ENCODE data around the gene NBEAL2. TPM values are rescaled to one million over a fixed set of nuclear protein-coding genes. Genes with fewer than 3 reads are reported as not detected.

Gene NBEAL2
- total RNA-seq, 2 donors from 2014 or later, result 25.8 to 53.5 TPM

DNA sequence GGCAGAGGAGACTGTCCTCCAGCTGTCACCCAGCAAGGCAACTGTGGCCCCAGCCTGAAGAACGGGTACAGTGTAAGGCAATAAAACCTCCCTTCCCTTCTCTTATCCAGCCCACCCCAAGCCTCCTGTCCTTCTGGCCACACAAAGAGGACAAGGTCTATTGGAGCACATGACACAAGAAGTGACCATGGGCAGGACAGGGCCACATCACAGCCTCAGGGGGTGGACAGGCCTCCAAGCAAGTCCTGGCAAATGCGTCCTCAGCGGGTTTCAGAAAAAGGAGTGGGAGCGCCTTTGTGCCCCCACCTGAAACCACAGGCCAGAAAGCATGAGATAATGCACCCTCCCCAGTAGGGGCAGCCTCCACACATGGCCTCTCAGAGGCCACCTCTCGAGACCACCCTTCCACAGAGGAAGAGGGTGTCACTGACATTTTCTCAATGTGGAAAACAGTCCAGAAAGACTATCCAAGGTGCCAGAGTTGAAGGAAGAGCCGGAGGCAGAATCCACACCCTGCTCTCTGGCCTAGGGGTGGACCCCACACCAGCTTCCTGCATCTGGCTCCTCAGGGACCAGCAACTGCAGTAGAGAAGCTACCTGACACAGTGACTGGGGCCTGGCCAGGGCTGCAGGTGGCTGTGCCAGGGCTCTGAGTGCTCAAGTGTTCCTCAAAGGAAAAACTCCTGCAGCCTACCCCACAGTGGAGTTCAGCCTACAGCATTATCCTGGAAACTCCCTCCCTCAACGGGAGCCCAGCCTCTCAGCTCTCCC lies 46.8 kb upstream of the NBEAL2 start:
- Histone ChIP-seq H3K27ac (peak overlapping the region in 1 of 2 donors; percentile 23), H3K9me3 (no peaks in the 10 kb centered on the region), H3K4me3 (no peak overlapping the region), H3K36me3 (no peaks in the 10 kb centered on the region), H3K4me1 (replicated peaks) (peaks cover 8% of the 10 kb centered on the region), H3K27me3 (replicated peaks; ENCODE audit: insufficient read depth) (no peaks in the 10 kb centered on the region)
- 72% methylated on average over 7 of the region's 7 CpGs for WGBS
- no peak for TF ChIP-seq POLR2A (IDR thresholded peaks at IDR 0.05)
- no peak for TF ChIP-seq POLR2AphosphoS5 (IDR thresholded peaks at IDR 0.05)
- TF ChIP-seq, protein P1, sequence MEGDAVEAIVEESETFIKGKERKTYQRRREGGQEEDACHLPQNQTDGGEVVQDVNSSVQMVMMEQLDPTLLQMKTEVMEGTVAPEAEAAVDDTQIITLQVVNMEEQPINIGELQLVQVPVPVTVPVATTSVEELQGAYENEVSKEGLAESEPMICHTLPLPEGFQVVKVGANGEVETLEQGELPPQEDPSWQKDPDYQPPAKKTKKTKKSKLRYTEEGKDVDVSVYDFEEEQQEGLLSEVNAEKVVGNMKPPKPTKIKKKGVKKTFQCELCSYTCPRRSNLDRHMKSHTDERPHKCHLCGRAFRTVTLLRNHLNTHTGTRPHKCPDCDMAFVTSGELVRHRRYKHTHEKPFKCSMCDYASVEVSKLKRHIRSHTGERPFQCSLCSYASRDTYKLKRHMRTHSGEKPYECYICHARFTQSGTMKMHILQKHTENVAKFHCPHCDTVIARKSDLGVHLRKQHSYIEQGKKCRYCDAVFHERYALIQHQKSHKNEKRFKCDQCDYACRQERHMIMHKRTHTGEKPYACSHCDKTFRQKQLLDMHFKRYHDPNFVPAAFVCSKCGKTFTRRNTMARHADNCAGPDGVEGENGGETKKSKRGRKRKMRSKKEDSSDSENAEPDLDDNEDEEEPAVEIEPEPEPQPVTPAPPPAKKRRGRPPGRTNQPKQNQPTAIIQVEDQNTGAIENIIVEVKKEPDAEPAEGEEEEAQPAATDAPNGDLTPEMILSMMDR (IDR thresholded peaks at IDR 0.05), result no peak
- intact Hi-C loops (cut with DNase I), result loop anchor here (5.0 kb wide), 1 partner anchor 45 kb away; the partner anchor contains the start of genes CCDC12 and NBEAL2
- no peak for DNase-seq (ENCODE audit: low spot score)

- WGBS, result 58% methylated on average over 5 of the region's 6 CpGs
- no peak for DNase-seq (ENCODE audit: low spot score)
- Histone ChIP-seq H3K27me3 (replicated peaks; ENCODE audit: insufficient read depth) (no peaks in the 10 kb centered on the region), H3K9me3 (no peaks in the 10 kb centered on the region), H3K27ac (peak overlapping the region in 1 of 2 donors; percentile 23), H3K4me3 (no peak overlapping the region), H3K4me1 (replicated peaks) (peaks cover 8% of the 10 kb centered on the region), H3K36me3 (no peaks in the 10 kb centered on the region)
- intact Hi-C loops (cut with DNase I), result loop anchor here (5.0 kb wide), 1 partner anchor 44 kb away; the partner anchor contains the start of genes CCDC12 and NBEAL2
- TF ChIP-seq, protein P1 (IDR thresholded peaks at IDR 0.05), result no peak
- TF ChIP-seq POLR2A (IDR thresholded peaks at IDR 0.05) (no peak), POLR2AphosphoS5 (IDR thresholded peaks at IDR 0.05) (no peak)
Measured at GRCh38 chr3:46933261-46933660, 46.2 kb upstream of the NBEAL2 start.

DNA sequence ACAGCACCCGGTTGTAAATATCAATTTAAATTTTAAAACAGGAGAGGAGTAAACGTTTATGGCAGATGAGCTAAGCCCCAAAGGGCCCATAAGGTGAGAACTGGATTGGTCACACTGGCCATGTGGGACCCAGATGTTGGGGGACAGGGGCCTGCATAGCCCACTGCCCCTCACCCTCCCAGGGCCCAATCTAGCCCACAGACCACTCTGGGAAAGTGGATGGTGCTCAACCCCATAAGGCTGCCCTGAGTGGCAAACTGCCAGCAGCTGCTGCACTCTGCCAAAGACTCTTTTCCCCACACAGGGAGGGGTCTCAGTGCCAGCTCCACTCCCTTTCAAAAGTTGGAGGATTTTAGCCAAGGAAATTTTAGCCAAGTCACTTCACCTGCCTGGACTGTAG lies 45.4 kb upstream of the NBEAL2 start:
- Histone ChIP-seq H3K27me3 (replicated peaks; ENCODE audit: insufficient read depth) (no peaks in the 10 kb centered on the region), H3K9me3 (no peaks in the 10 kb centered on the region), H3K4me3 (no peak overlapping the region), H3K27ac (no peak overlapping the region), H3K4me1 (replicated peaks) (peaks cover 8% of the 10 kb centered on the region), H3K36me3 (no peaks in the 10 kb centered on the region)
- no peak for TF ChIP-seq POLR2A (IDR thresholded peaks at IDR 0.05)
- TF ChIP-seq, protein P1 (IDR thresholded peaks at IDR 0.05), result no peak
- intact Hi-C loops (cut with DNase I), result loop anchor here (5.0 kb wide), 1 partner anchor 43 kb away; the partner anchor contains the start of genes CCDC12 and NBEAL2
- DNase-seq (ENCODE audit: low spot score), result no peak
- WGBS, result 42% methylated on average over 2 of the region's 2 CpGs

- TF ChIP-seq, protein P1 (IDR thresholded peaks at IDR 0.05), result no peak
- no peak for TF ChIP-seq POLR2A (IDR thresholded peaks at IDR 0.05)
- no peak for TF ChIP-seq POLR2AphosphoS5 (IDR thresholded peaks at IDR 0.05)
- H3K9me3 ChIP-seq, result no peaks in the 10 kb centered on the region
- H3K36me3 ChIP-seq, result no peaks in the 10 kb centered on the region
- no peak overlapping the region for H3K27ac ChIP-seq
- no peaks in the 10 kb centered on the region for H3K27me3 ChIP-seq (replicated peaks; ENCODE audit: insufficient read depth)
- H3K4me3 ChIP-seq, result no peak overlapping the region
- DNase-seq (ENCODE audit: low spot score), result no peak
- peaks cover 8% of the 10 kb centered on the region for H3K4me1 ChIP-seq (replicated peaks)
- 68% methylated on average over 8 of the region's 8 CpGs for WGBS
- intact Hi-C loops (cut with DNase I), result loop anchor here (5.0 kb wide), 1 partner anchor 43 kb away; the partner anchor contains the start of genes CCDC12 and NBEAL2
Measured at GRCh38 chr3:46934498-46935167, 44.8 kb upstream of the NBEAL2 start.
